ENCODE results near the gene IGSF8. TPM values are rescaled to one million over a fixed set of nuclear protein-coding genes. Genes with fewer than 3 reads are reported as not detected.
"Not testable (repeated sequence)": the region's sequence is repeated elsewhere in the genome, so short reads cannot be mapped to it uniquely, and the experiment has no call there.

The IGSF8 gene
- total and polyA plus RNA-seq, 7 donors = 4.8 to 34.9 (median 11.3) TPM

- TF ChIP-seq POLR2AphosphoS5 (IDR thresholded peaks at IDR 0.05) = no peak
- no peak for TF ChIP-seq EP300 (IDR thresholded peaks at IDR 0.05)
- no peak for TF ChIP-seq POLR2A (IDR thresholded peaks at IDR 0.05)
- no peak for TF ChIP-seq CTCF (IDR thresholded peaks at IDR 0.05)
- Histone ChIP-seq H3K9me3 (no peaks in the 10 kb centered on the region), H3K4me1 (peaks cover 0 to 58% (median 51%) of the 10 kb centered on the region in 4 donors), H3K36me3 (peaks cover 23 to 94% (median 43%) of the 10 kb centered on the region in 4 donors), H3K27me3 (no peaks in the 10 kb centered on the region), H3K27ac (peak overlapping the region; percentile 53 to 83 (median 66)), H3K4me3 (no peak overlapping the region)
- intact Hi-C loops (cut with DNase I) = no loop called here
- DNase-seq = peak; percentile 33
- WGBS, 2 donors = 94 to 95% methylated on average over 5 of the region's 5 CpGs
These were observed 30.6 kb upstream of the IGSF8 start for GRCh38 chr1:160129046-160129445.

DNA sequence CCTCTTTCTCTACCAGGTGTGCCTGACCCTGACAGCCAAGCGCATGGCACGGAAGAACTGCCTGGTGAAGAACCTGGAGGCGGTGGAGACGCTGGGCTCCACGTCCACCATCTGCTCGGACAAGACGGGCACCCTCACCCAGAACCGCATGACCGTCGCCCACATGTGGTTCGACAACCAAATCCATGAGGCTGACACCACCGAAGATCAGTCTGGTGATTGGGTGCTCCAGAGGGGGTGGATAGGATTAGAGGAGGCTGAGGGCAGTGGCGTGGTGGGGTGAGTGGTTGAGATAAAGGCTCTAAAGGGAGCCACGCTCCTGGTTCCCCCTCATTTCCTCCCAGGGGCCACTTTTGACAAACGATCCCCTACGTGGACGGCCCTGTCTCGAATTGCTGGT lies 30.2 kb upstream of the IGSF8 start:
- Histone ChIP-seq H3K27me3 (no peaks in the 10 kb centered on the region), H3K27ac (peak overlapping the region; percentile 53 to 83 (median 66)), H3K4me1 (peaks cover 0 to 62% (median 55%) of the 10 kb centered on the region in 4 donors), H3K9me3 (no peaks in the 10 kb centered on the region), H3K4me3 (no peak overlapping the region), H3K36me3 (peaks cover 26 to 94% (median 43%) of the 10 kb centered on the region in 4 donors)
- peak; percentile 34 for DNase-seq
- 88 to 90% methylated on average over 18 of the region's 18 CpGs for WGBS, 2 donors
- intact Hi-C loops (cut with DNase I) = no loop called here
- TF ChIP-seq POLR2AphosphoS5 (IDR thresholded peaks at IDR 0.05) (no peak), POLR2A (IDR thresholded peaks at IDR 0.05) (no peak), CTCF (IDR thresholded peaks at IDR 0.05) (no peak), EP300 (IDR thresholded peaks at IDR 0.05) (no peak)

- TF ChIP-seq EP300 (IDR thresholded peaks at IDR 0.05) (no peak), POLR2AphosphoS5 (IDR thresholded peaks at IDR 0.05) (no peak), CTCF (IDR thresholded peaks at IDR 0.05) (no peak), POLR2A (IDR thresholded peaks at IDR 0.05) (no peak)
- peak overlapping the region; percentile 53 to 83 (median 66) for H3K27ac ChIP-seq
These were observed 29.6 kb upstream of the IGSF8 start for GRCh38 chr1:160127865-160128523.

DNA sequence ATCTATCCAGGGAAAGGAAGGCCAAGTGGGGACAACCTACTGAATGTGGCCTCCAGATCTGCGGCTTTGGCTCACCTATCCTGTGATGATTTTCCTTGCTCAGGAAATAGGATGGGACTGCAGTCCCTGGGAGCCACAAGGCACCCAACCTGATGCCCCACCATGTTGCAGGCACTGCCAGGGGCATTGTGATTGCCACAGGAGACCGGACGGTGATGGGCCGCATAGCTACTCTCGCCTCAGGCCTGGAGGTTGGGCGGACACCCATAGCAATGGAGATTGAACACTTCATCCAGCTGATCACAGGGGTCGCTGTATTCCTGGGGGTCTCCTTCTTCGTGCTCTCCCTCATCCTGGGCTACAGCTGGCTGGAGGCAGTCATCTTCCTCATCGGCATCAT lies 29.0 kb upstream of the IGSF8 start:
- peaks cover 26 to 94% (median 43%) of the 10 kb centered on the region in 4 donors for H3K36me3 ChIP-seq
- no peaks in the 10 kb centered on the region for H3K9me3 ChIP-seq
- DNase-seq = no peak
- TF ChIP-seq POLR2AphosphoS5 (IDR thresholded peaks at IDR 0.05) (no peak), EP300 (IDR thresholded peaks at IDR 0.05) (no peak), POLR2A (IDR thresholded peaks at IDR 0.05) (no peak), CTCF (IDR thresholded peaks at IDR 0.05) (no peak)
- H3K27me3 ChIP-seq = no peaks in the 10 kb centered on the region
- intact Hi-C loops (cut with DNase I) = no loop called here
- H3K4me3 ChIP-seq = no peak overlapping the region
- peaks cover 0 to 67% (median 56%) of the 10 kb centered on the region in 4 donors for H3K4me1 ChIP-seq
- 93 to 95% methylated on average over 9 of the region's 9 CpGs for WGBS, 2 donors
- H3K27ac ChIP-seq = peak overlapping the region; percentile 53 to 83 (median 66)

More at GRCh38 chr1:160127865-160128523, 29.6 kb upstream of the IGSF8 start:
- WGBS, 2 donors = 71 to 77% methylated on average over 7 of the region's 7 CpGs
- Histone ChIP-seq H3K4me3 (no peak overlapping the region), H3K4me1 (peaks cover 0 to 68% (median 57%) of the 10 kb centered on the region in 4 donors), H3K36me3 (peaks cover 26 to 94% (median 43%) of the 10 kb centered on the region in 4 donors), H3K9me3 (no peaks in the 10 kb centered on the region), H3K27me3 (no peaks in the 10 kb centered on the region)
- intact Hi-C loops (cut with DNase I) = no loop called here
- no peak for DNase-seq

DNA sequence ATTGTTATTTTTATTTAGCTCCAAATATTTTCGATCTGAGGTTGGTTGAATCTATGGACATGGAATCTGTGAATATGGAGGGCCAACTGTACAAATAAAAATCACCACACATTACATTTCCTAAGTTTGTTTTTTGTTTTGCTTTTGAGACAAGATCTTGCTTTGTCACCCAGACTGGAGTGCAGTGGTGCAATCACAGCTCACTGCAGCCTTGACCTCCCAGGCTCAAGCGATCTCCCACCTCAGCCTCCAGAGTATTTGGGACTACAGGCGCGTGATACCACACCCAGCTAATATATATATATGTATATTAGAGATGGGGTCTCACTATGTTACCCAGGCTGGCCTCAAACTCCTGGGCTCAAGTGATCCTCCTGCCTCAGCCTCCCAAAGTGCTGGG lies 27.9 kb upstream of the IGSF8 start:
- WGBS, 2 donors = 69 to 80% methylated on average over 4 of the region's 4 CpGs
- Histone ChIP-seq H3K27ac (peak overlapping the region in 1 of 4 donors; percentile 83), H3K36me3 (peaks cover 26 to 98% (median 43%) of the 10 kb centered on the region in 4 donors), H3K4me1 (peaks cover 0 to 56% (median 46%) of the 10 kb centered on the region in 4 donors)
- H3K4me3 ChIP-seq; intact Hi-C loops (cut with DNase I); H3K27me3 ChIP-seq; H3K9me3 ChIP-seq: not testable (repeated sequence)
- DNase-seq = peak; percentile 2

Measured in sigmoid colon (tissue), 7 donors.